Psoas muscle (tissue), 8 donors: ENCODE data around the gene IFITM10. TPM values are rescaled to one million over a fixed set of nuclear protein-coding genes. Genes with fewer than 3 reads are reported as not detected.

Source experiments
- ATAC-seq, 4 donors: fragments of 200-7000 bp; cut with Tn5 transposase; one replicate each; pipeline ENCODE4 v1.9.1; 2020; ENCODE audit warnings: moderate library complexity in 3 of 4, mild to moderate bottlenecking in 2 of 4
- DNase-seq, 2 donors: peaks; one replicate each; pipeline ENCODE4 v3.0.0-alpha.2; 2020
- H3K27ac ChIP-seq: fragments of 200-600 bp; one replicate; pipeline ENCODE4 v1.8.0; 2022
- H3K27me3 ChIP-seq, 3 donors: fragments of 200-600 bp in 1 of 3; one replicate each; pipeline versions ENCODE4 v1.6.1 to v1.8.0; 2013 to 2022; ENCODE audit warnings: low read length in 2 of 3, mild to moderate bottlenecking in 2 of 3, moderate library complexity in 1 of 3; ENCODE audit not compliant: insufficient read depth in 3 of 3
- H3K36me3 ChIP-seq, 2 donors: fragments of 200-600 bp in 1 of 2; one replicate each; pipeline versions ENCODE4 v1.6.1 to v1.8.0; 2013 to 2022; ENCODE audit warnings: low read depth in 1 of 2, mild to moderate bottlenecking in 1 of 2, moderate library complexity in 1 of 2; ENCODE audit not compliant: insufficient read depth in 1 of 2
- H3K4me1 ChIP-seq: fragments of 200-600 bp; one replicate; pipeline ENCODE4 v1.8.0; 2022
- H3K4me3 ChIP-seq: fragments of 200-600 bp; one replicate; pipeline ENCODE4 v1.8.0; 2022; ENCODE audit warnings: mild to moderate bottlenecking
- H3K9me3 ChIP-seq: fragments of 200-600 bp; one replicate; pipeline ENCODE4 v1.8.0; 2022
- WGBS, 3 donors: extraction: QIAGEN DNeasy Blood & Tissue Kit; methylation state at CpG; one replicate each; pipeline versions ENCODE4 v1.1.6 to v1.1.7; 2013; 5-methylcytosine and 5-hydroxymethylcytosine counted together
- intact Hi-C, 2 donors: fragments of 100-400 bp; cut with DNase I; formaldehyde crosslinking; loops; one replicate each; pipeline versions ENCODE4 v1.11.0 to v1.14.2; 2022
- polyA plus RNA-seq, 3 donors: library from polyadenylated mRNA; stranded (reverse); fragments of 200-250 nt; gene quantifications; one replicate each; pipeline ENCODE4 v1.2.3, GENCODE V29; 2013
- total RNA-seq, 4 donors: library from RNA; stranded (reverse); fragmentation: NEBNext Ultra II Directional in 2 of 4; extraction: Animal tissue kit (Norgen Biotek cat#: 25700) in 2 of 4; gene quantifications; one replicate each; pipeline versions ENCODE4 v1.2.1 to v1.2.4, GENCODE V29; 2021 to 2023
- TF ChIP-seq, protein P1 (sequence below): fragments of 200-600 bp; IDR thresholded peaks from one replicate; pipeline ENCODE4 v1.8.0; 2022; ENCODE audit warnings: antibody characterized with exemption
- donor health status: healthy with polysubstance abuse.
- donor health status: DM: no; HTN: no; CAD: no; lungs with moderate emphysema.
- donor health status: Bipolar disorder and iron deficiency.
- donor health status: healthy.
- donor health status: DM: yes; HTN: yes; CAD: no.
- donor health status: DM: no; HTN: no; CAD: no.
- donor health status: DM: no; HTN: no; CAD: no.
- donor health status: DM: yes; HTN: yes; CAD: no.

The IFITM10 gene
- total and polyA plus RNA-seq, 7 donors = 0.70 to 6.1 (median 1.6) TPM

DNA sequence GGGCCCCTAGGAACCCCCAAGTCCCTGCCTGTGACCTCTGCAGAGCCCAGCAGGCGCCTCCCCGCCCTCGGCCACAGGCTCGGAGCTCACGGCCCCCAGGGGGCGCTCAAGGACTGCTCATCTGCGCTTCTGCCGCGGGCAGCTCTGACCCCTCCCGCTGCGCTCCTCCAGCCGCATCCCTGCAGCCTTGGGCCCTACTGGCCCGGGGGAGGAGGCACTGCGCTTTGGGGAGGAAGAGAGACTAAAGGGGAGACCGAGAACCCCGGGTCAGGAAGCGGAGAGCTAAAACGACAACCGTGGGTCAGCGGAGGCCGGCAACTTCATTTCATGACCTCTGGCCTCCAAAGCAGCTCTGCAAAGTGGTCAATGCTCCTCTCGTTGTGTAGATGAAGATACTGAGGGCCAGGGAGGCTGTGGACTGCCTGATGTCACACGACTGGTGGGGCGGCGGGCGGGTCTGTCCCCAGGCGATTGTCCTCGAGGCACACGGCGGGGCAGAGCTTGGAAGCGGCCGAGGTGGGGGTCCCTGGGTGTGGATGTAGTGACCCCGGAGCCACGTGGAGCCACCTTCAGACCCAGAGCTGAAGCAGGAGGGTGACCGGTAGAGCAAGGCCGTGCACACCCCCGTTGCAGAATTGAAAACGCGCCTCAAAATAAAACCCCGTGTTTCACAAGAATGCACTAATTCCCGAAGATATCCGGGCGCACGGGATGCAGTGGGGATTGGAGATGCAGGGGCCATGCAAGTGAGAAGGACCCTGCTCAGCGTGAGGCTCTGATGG is 56.1 kb downstream of the IFITM10 start:
- DNase-seq (peak; percentile 88 to 94), ATAC-seq (peak; percentile 96 to 99 (median 98))
- no peaks in the 10 kb centered on the region for H3K9me3 ChIP-seq
- 42 to 56% (median 45%) methylated on average over 41 to 45 of the region's 45 CpGs for WGBS, 3 donors
- intact Hi-C loops = loop anchor here (1.0 to 5.0 kb wide), 5 partner anchors 42 to 458 kb away; no protein-coding TSS in a partner anchor
- H3K4me1 ChIP-seq = peaks cover 6% of the 10 kb centered on the region
- no peak overlapping the region for H3K27ac ChIP-seq
- no peaks in the 10 kb centered on the region for H3K36me3 ChIP-seq
- peaks cover 0 to 4% (median 0%) of the 10 kb centered on the region in 3 donors for H3K27me3 ChIP-seq
- peak overlapping the region; percentile 35 for H3K4me3 ChIP-seq
- TF ChIP-seq, protein P1, sequence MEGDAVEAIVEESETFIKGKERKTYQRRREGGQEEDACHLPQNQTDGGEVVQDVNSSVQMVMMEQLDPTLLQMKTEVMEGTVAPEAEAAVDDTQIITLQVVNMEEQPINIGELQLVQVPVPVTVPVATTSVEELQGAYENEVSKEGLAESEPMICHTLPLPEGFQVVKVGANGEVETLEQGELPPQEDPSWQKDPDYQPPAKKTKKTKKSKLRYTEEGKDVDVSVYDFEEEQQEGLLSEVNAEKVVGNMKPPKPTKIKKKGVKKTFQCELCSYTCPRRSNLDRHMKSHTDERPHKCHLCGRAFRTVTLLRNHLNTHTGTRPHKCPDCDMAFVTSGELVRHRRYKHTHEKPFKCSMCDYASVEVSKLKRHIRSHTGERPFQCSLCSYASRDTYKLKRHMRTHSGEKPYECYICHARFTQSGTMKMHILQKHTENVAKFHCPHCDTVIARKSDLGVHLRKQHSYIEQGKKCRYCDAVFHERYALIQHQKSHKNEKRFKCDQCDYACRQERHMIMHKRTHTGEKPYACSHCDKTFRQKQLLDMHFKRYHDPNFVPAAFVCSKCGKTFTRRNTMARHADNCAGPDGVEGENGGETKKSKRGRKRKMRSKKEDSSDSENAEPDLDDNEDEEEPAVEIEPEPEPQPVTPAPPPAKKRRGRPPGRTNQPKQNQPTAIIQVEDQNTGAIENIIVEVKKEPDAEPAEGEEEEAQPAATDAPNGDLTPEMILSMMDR = peak; percentile 93

DNA sequence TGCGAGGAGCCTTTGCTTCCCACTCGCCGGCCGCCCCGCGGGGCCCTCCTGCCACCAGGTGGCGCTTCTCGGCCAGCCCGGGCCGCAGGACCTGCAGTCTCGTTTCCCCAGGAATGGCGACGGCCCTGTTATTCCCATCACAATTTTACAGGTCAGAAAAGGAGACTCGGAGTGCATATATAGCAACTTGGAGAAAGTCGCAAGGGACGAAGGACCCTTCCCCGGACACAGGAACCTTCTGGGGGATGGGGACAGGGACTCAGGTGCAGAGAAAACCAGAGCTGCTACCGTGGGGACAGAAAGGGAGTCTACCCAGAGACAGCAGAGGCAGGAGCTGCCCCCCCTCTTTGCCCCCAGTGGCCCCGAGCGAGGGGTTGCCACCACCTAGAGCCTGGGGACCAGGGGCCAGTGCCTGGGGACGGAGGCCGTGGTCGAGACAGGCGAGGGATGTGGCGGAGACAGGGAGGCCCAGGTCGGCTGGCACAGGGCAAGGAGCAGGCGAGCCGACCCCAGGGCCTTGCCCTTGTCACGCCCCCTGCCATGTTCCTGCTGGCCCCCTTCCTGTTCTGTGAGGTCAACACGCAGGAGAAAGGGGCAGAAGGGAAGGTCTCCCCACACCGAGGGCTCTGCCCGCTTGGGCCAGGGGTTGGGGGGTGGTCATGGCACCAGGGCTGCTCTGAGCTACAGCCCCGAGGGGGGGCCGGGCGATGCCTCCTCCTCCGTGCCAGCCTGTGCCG is 56.9 kb downstream of the IFITM10 start:
- WGBS, 3 donors = 16 to 19% (median 18%) methylated on average over 34 to 37 of the region's 37 CpGs
- TF ChIP-seq, protein P1 = peak; percentile 96
- ATAC-seq (peak; percentile 76 to 94 (median 85)), DNase-seq (peak; percentile 76 to 88)
- H3K36me3 ChIP-seq = no peaks in the 10 kb centered on the region
- H3K27ac ChIP-seq = no peak overlapping the region
- no peaks in the 10 kb centered on the region for H3K9me3 ChIP-seq
- H3K4me3 ChIP-seq = peak overlapping the region; percentile 35
- peaks cover 0 to 8% (median 0%) of the 10 kb centered on the region in 3 donors for H3K27me3 ChIP-seq
- H3K4me1 ChIP-seq = peaks cover 6% of the 10 kb centered on the region
- intact Hi-C loops = loop anchor here (1.0 to 5.0 kb wide), 6 partner anchors 41 to 459 kb away; no protein-coding TSS in a partner anchor

DNA sequence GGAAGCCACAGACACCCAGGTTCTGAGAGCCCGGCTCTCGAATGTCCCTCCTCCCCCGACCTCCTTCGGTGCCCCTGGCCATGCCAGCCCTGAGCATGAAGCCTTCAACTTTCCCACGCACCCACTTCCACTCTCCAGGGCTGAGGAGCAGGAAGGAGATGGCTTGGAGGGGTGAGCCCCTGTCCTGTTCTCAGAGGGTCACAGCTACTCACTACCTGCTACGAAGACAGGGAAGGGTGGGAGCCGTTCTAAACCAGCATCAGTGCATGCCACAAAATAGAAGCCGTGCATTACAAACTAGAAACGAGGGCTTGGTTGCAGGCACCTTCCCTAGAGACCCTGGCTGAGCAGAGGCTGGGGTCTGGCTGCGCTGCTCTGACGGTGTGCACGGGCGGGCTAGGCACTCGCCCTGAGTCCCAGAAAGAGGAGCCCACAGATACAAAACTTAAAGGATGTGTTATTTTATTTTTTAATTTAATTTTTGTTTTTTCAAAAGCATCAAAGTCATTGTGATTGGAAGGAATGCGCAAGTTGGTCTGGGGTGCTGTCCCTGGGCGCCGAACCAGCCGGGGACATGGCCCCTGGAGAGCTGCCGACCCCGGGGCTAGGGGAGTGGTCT is 57.6 kb downstream of the IFITM10 start:
- Histone ChIP-seq H3K27me3 (peaks cover 0 to 12% (median 2%) of the 10 kb centered on the region in 3 donors), H3K4me1 (peaks cover 6% of the 10 kb centered on the region), H3K4me3 (no peak overlapping the region), H3K27ac (no peak overlapping the region), H3K36me3 (no peaks in the 10 kb centered on the region), H3K9me3 (no peaks in the 10 kb centered on the region)
- ATAC-seq (no peak), DNase-seq (no peak)
- intact Hi-C loops = loop anchor here (1.0 to 5.0 kb wide), 4 partner anchors 41 to 459 kb away; no protein-coding TSS in a partner anchor
- 48 to 55% (median 49%) methylated on average over 19 to 20 of the region's 20 CpGs for WGBS, 3 donors
- TF ChIP-seq, protein P1 = no peak

DNA sequence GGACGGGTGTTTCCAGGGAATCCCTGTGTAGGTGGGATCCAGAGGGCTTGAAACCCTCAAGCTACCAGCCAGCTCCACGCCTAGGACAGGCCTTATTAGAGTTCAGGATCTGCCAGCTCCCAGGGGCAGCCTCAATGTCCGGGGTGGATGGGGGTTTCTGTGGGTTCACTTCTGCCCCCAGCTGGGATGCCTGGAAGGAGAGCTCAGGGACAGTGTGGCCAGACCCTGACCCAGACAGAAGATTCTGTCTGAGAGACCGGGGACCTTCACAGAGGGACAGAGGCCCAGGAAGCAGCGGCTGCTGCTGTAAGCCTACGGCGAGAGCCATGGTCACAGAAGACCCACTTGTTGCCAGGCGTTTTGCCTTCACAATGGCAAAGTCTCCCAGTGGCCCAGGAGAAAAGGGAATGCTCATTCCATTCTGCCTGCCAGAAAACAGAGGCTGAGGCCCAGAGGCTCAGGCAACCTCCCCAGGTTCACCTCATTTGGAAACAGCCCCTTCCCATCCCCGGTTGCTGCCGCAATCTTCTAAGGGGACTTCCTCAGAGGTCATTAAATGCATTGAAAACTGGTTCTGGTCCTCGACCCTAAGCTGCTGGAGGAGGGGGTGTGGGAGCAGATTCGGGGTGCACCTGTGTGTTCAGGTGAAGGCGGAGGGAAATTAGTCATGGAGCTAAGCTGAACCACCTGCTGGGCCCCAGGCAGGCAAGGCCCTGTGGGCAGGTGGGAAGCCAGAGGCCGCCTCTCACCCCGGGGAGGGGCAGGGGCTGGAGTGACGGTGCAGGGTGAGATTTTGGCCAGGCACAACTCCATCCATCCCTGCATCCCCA is 58.3 kb downstream of the IFITM10 start:
- Histone ChIP-seq H3K4me3 (no peak overlapping the region), H3K36me3 (no peaks in the 10 kb centered on the region), H3K4me1 (peaks cover 6% of the 10 kb centered on the region), H3K27me3 (peaks cover 0 to 12% (median 2%) of the 10 kb centered on the region in 3 donors), H3K9me3 (no peaks in the 10 kb centered on the region), H3K27ac (no peak overlapping the region)
- intact Hi-C loops = loop anchor here (5.0 kb wide), 3 partner anchors 40 to 460 kb away; no protein-coding TSS in a partner anchor
- TF ChIP-seq, protein P1 = no peak
- 86 to 88% (median 87%) methylated on average over 16 of the region's 16 CpGs for WGBS, 3 donors
- no peak for DNase-seq
- no peak for ATAC-seq
